Left cardiac atrium (tissue), 4 donors: ENCODE results near the gene ALKBH3. TPM values are rescaled to one million over a fixed set of nuclear protein-coding genes. Genes with fewer than 3 reads are reported as not detected.

Source experiments
- ATAC-seq, 2 donors: fragments of 200-7000 bp; cut with Tn5 transposase; one replicate each; pipeline ENCODE4 v1.9.1; 2020; ENCODE audit warnings: mild to moderate bottlenecking in 2 of 2, moderate library complexity in 2 of 2
- DNase-seq: peaks from one replicate; pipeline ENCODE4 v3.0.0-alpha.2; 2020
- intact Hi-C, 2 donors: fragments of 100-400 bp; cut with DNase I; formaldehyde crosslinking; loops; one replicate each; pipeline versions ENCODE4 v1.14.1 to v1.15.1; 2022 to 2023
- total RNA-seq, 2 donors: library from RNA; stranded (reverse); fragmentation: NEBNext Ultra II Directional; extraction: Animal tissue kit (Norgen Biotek cat#: 25700); gene quantifications; one replicate each; pipeline ENCODE4 v1.2.1, GENCODE V29; 2021
- donor health status: DM: no; HTN: yes; CAD: no.
- donor health status: DM: no; HTN: yes; CAD: no; lungs with severe emphysema.
- donor health status: DM: yes; HTN: yes; CAD: no.
- donor health status: Dilated cardiomyopathy.

ALKBH3 gene
- total RNA-seq, 2 donors from 2014 or later, result 13.8 to 20.1 TPM

DNA sequence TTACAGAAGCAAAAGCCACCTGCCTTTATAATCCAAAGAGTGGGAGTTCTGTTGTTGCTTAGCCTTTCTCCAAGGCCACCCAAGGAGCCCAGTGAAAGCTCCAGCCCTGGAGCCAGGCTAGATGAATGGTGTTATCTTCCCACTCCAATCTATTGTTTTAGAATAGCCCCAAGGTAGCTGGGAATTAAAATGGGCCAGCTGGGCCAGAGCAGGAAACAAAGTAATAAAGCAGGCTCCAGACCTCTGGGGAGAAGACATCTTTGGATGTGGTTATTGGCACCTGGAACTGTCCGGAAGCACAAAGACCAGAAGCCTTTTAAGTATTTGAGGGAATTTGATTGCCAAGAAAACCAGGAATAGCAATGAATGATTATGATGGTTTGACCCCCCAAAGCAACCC is 70.6 kb downstream of the ALKBH3 start:
- intact Hi-C loops, result no loop called here
- DNase-seq (no peak), ATAC-seq (no peak)

- no peak for ATAC-seq
- intact Hi-C loops, result no loop called here
- no peak for DNase-seq
Measured at GRCh38 chr11:43952020-43952400, 71.4 kb downstream of the ALKBH3 start.

DNA sequence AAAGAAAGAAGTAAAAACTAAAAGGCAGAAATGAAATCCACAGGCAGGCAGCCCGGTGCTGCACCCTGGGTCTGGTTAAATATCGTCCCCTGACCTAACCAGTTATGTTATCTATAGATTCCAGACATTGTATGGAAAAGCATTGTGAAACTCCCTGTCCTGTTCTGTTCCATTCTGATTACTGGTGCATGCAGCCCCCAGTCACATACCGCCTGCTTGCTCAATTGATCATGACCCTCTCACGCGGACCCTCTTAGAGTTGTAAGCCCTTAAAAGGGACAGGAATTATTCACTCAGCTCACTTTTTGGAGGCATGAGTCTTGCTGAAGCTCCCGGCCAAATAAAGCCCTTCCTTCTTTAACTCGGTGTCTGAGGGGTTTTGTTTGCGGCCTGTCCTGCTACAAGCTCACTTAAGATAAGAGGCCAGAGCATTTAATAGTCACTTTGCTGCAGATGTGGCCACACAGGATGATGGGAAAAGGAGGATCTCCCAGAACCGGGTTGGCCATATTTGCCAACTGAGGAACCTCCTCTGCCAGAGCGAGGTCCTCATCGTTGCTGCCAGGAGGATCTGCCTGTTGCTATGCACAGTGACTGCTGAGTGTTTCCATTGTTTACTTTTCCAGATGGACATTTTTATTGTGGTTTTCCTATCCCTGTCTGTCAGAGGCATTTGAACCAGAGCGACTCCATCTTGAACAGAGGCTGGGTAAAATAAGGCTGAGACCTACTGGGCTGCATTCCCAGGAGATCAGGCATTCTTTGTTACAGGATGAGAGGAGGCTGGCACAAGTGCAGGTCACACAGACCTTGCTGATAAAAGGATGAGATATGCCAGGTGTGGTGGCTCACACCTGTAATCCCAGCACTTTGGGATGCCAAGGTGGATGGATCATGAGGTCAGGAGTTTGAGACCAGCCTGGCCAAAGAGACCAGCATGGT is 72.0 kb downstream of the ALKBH3 start:
- ATAC-seq (no peak), DNase-seq (no peak)
- intact Hi-C loops, result no loop called here

- DNase-seq (no peak), ATAC-seq (no peak)
- intact Hi-C loops, result no loop called here
Measured at GRCh38 chr11:43953521-43953920, 72.9 kb downstream of the ALKBH3 start.

DNA sequence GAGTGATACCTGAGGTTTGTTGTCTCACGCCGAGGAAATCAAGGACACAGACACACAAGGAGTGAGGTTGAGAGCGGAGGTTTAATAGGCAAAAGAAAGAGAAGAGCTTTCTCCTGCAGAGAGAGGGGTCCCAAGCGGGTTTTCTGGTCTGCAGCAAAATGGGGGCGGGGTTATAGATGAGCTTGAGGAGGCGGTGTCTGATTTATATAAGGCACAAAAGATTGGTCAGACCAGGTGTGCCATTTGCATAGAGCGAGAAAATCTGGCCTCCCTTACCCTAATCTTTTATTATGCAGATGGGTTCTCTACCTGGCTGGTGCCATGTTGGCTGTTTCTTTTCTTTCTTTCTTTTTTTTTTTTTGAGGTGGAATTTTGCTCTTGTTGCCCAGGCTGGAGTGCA is 73.6 kb downstream of the ALKBH3 start:
- DNase-seq, result no peak
- no peak for ATAC-seq
- intact Hi-C loops, result no loop called here

GRCh38 chr11:43955381-43956118 is 74.9 kb downstream of the ALKBH3 start:
- intact Hi-C loops, result no loop called here
- DNase-seq, result no peak
- ATAC-seq, result peak in 1 of 2 donors; percentile 74

GRCh38 chr11:43957571-43957970 is 76.9 kb downstream of the ALKBH3 start:
- intact Hi-C loops, result no loop called here
- DNase-seq (no peak), ATAC-seq (no peak)

- ATAC-seq (peak in 1 of 2 donors; percentile 30), DNase-seq (no peak)
- intact Hi-C loops, result no loop called here
Measured at GRCh38 chr11:43959321-43959995, 78.8 kb downstream of the ALKBH3 start.

DNA sequence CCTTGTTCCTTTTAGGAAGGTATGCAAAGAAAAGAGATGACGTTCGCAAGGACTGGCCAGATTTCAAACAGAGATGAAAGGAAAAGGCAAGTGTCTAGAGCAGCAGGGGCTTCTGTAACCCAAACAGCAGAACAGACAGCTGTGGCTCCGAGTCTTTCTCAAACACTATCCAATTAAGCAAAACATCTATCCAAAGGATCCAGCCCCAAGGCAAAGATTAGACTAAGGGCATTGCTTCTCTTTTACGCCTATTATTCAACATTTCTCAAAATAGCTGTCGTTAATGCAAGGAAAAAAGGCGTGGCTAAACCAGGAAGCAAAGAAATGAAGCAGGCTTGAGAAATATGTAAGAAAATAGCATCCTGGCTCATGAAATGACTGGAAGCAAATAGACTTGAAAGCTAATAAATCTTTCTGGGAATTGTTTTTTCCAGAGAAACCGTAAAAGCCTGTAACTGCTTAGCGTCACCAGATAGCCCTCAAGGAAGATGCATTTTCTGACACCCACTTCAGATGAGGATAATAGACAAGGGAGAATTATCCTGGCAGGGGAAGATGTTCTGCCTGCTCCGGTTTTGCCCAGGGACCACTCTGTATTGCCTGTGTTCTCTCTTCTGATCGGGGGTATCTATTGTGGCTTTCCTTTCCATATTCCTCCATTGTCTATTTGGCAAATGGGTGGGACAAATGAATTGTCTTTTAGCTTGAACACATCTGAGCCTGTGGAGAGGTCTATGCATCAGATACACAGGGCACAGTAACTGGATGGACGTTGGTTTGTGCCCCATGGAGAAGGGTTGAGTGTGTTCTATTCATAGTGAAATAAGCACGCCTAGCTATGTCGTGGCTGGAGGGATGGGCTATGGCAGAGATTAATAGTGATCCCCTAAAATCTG is 82.0 kb downstream of the ALKBH3 start:
- no peak for ATAC-seq
- intact Hi-C loops, result no loop called here

GRCh38 chr11:43963279-43963620 is 82.6 kb downstream of the ALKBH3 start:
- ATAC-seq, result peak in 1 of 2 donors; percentile 34
- intact Hi-C loops, result no loop called here
- DNase-seq, result no peak

More for the DNA sequence above, 82.0 kb downstream of the ALKBH3 start:
- no peak for DNase-seq

- ATAC-seq (no peak), DNase-seq (no peak)
- intact Hi-C loops, result no loop called here
Measured at GRCh38 chr11:43967661-43968060, 87.0 kb downstream of the ALKBH3 start.

DNA sequence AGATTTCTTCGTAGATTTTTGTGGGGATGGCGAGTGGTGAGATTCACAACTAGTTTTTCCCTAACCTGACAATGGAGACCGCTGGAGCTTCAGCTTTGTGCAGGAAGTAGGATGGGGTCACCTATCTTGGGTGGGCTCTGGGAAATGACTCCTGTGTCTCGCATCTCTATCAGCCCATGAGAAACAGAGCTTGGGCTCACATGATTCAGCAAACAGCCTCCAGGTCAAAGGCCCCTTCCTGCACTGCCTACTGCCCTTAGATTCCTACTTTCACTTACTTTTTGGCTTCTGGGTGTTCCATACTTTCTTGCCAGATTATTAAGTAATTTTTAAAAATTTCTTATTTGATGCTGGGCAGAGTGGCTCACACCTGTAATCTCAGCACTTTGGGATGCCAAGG is 88.1 kb downstream of the ALKBH3 start:
- DNase-seq (no peak), ATAC-seq (no peak)
- intact Hi-C loops, result no loop called here

DNA sequence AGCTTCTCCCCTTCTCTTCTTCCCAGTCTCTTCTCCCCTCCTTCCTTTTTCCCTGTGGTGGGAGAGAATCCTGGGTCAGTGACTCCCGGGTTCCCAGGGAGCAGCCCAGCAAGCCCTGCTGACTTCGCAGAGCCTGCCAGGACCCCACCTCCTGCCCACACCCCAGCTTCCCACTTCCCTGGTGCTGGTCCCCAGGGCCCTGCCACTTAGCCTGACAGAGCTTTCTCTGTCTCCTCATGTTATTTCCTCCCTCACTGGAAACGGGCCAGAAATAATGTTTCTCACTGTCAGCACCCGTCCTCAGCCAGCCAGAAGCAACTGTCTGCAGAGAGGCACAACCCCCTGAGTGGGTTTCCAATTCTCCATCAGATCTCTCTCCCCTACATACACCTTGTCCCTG is 88.9 kb downstream of the ALKBH3 start:
- intact Hi-C loops, result no loop called here
- ATAC-seq (peak; percentile 71 to 84), DNase-seq (peak; percentile 55)

Other genes starting within 250 kb of the ALKBH3 start
- 100 to 1,000 TPM; 119 to 155 TPM for gene HSD17B12, start 200.1 kb upstream of the ALKBH3 start, total RNA-seq
- gene C11orf96, start 61.8 kb downstream of the ALKBH3 start, total RNA-seq, result 100 to 1,000 TPM in 1 of 2 donors, 10 to 100 TPM in 1; 25.0 to 121 TPM
- gene ACCSL, start 167.2 kb downstream of the ALKBH3 start, total RNA-seq, result not detected
- 1 to 10 TPM; 8.5 to 9.1 TPM for gene ACCS, start 185.4 kb downstream of the ALKBH3 start, total RNA-seq
- gene EXT2, start 214.8 kb downstream of the ALKBH3 start, total RNA-seq, result 10 to 100 TPM; 33.7 to 34.6 TPM